Activated naive CD8-positive, alpha-beta T cell treated with anti-CD3 and anti-CD28 coated beads for 36 hours (primary cell): ENCODE results near the gene PRTN3. TPM values are rescaled to one million over a fixed set of nuclear protein-coding genes. Genes with fewer than 3 reads are reported as not detected.
"Not testable (repeated sequence)": the region's sequence is repeated elsewhere in the genome, so short reads cannot be mapped to it uniquely, and the experiment has no call there.

Experiments used
- DNase-seq: peaks from one replicate; pipeline ENCODE4 v3.0.0; 2021
- H3K27ac Mint-ChIP-seq: one replicate; pipeline ENCODE4 v1.8.0; 2022; ENCODE audit warnings: mild to moderate bottlenecking, moderate library complexity, mixed read lengths
- H3K27me3 Mint-ChIP-seq: one replicate; pipeline ENCODE4 v1.8.0; 2022; ENCODE audit warnings: mild to moderate bottlenecking, mixed read lengths
- H3K36me3 Mint-ChIP-seq: one replicate; pipeline ENCODE4 v1.8.0; 2021; ENCODE audit warnings: mild to moderate bottlenecking, mixed read lengths
- H3K4me1 Mint-ChIP-seq: one replicate; pipeline ENCODE4 v1.8.0; 2021; ENCODE audit warnings: mixed read lengths
- H3K4me3 Mint-ChIP-seq: one replicate; pipeline ENCODE4 v1.8.0; 2022; ENCODE audit warnings: mild to moderate bottlenecking, moderate library complexity, mixed read lengths
- H3K9me3 Mint-ChIP-seq: one replicate; pipeline ENCODE4 v1.8.0; 2022; ENCODE audit warnings: mixed read lengths
- total RNA-seq, 2 experiments: library from RNA; stranded (reverse); gene quantifications; one replicate each; pipeline ENCODE4 v1.2.3, GENCODE V29; 2021

PRTN3 gene
- total RNA-seq, 2 experiments from 2014 or later, result not detected

DNA sequence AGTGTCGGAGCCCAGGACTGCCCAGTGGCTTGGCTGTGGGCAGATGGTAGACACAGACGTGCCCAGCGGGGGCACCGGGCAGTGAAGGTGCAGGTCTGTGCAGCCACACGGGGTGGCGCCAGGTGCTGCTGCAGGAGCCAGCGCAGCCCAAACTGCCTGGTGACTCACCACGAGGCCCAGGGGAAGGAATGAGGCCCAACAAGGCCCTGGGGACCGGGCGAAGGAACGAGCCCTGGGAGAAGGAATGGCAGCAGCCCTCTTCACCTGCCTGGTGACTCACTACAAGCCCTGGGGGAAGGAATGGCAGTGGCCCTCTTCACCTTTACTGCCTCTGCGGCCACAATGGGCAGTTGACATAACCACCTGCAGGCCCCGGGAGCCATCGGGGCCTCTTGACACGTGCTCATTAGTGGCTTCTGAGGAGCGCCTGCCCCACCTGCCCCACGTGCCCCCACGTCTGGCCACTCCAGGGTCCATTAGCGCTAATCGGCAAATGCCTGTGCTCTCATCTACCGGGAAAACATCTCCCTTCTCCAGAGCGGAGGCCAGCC, 42.9 kb downstream of the PRTN3 start:
- no peak for DNase-seq
- Mint-ChIP-seq H3K27ac (no peak overlapping the region), H3K4me1 (peaks cover 3% of the 10 kb centered on the region), H3K4me3 (no peak overlapping the region), H3K9me3 (no peaks in the 10 kb centered on the region), H3K27me3 (no peaks in the 10 kb centered on the region), H3K36me3 (no peaks in the 10 kb centered on the region)

DNA sequence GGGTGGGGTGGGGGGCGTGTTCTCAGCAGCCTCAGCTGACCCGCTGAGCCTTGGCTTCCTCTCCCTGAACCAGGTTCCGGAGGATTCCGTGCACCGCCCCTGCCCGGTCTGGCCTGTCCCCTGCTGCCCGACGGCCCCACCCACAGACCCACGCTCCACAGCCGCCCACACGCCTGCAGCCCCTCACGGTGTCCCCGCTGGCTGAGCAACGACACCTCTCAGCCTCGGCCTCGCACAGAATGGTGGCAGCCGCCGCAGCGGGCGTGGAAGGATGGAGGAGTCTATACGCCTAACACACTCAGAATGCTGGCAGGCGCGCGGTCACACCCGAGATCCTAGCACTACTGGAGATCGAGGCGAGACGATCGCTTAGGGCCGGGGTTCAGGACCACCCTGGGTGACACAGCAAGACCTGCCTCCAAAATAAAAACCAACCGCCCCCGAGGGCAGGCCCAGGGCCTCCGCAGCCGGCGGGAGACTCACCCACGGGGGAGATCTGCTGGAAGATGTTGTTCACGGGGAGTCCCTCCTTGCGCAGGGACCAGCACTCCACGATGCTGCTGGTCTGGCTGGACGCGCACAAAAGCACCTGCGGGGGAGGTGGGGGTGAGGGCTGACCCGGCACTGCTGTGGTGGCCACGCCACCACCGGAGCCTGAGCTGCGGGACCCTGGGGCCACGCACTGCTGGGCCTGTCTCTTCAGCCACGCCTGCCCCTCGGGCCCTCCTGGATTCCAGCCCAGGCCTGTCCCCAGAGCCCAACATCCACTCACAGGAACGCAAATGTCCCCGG, 43.8 kb downstream of the PRTN3 start:
- Mint-ChIP-seq H3K27me3 (no peaks in the 10 kb centered on the region), H3K9me3 (no peaks in the 10 kb centered on the region), H3K4me1 (peaks cover 4% of the 10 kb centered on the region), H3K27ac (no peak overlapping the region), H3K36me3 (peaks cover 2% of the 10 kb centered on the region), H3K4me3 (no peak overlapping the region)
- no peak for DNase-seq

DNA sequence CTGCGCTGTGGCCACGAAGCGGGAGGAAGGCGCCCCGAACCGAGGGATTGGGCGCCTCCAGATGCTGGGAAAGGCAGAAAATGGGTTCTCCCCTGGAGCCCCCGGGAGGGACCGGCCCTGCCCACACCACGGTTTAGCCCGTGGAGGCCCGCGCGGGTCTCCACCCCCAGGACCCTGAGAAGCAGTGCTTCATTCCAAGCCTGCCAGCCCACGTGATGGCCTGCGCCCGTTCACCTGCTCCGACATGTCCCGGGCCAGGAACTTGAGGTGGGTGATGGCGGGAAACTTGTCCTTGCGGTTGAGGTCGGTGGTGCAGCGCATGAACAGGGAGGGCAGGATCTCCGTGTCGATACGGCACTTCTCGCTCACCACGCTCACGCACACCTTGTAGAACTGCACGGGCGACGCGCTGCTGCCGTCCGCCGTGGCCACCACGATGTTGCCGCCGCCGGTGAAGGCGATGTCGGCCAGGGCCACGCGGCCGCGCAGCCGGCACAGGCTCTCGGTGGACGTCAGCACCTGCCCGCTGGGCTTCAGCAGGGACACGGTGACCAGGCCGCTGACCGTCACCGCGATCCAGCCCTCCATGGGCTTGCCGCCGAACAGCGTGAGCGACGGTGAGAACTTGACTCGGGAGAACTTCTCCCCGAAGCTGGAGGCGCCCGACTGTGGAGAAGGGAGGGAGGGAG, 44.9 kb downstream of the PRTN3 start:
- no peak overlapping the region for H3K4me3 Mint-ChIP-seq
- no peak overlapping the region for H3K27ac Mint-ChIP-seq
- H3K9me3 Mint-ChIP-seq, result no peaks in the 10 kb centered on the region
- no peak for DNase-seq
- H3K4me1 Mint-ChIP-seq, result peaks cover 4% of the 10 kb centered on the region
- peaks cover 2% of the 10 kb centered on the region for H3K36me3 Mint-ChIP-seq
- H3K27me3 Mint-ChIP-seq, result no peaks in the 10 kb centered on the region

DNA sequence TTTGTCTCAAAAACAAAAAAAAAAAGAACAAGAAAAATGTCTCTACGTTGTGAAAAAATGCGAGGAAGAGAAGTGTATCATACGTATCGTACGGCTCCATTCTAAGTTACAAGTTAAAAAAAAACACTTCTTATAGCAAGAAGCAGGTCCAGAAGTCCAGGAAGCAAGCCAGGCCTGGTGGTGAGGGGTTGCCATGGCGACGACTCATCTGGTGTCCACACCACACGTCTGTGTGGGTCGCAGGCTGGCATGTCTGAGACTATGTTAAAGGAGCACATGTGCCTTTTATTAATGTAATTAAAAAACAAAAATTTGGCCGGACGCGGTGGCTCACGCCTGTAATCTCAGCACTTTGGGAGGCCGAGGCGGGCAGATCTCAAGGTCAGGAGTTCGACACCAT, 46.3 kb downstream of the PRTN3 start:
- Mint-ChIP-seq H3K4me1 (peaks cover 4% of the 10 kb centered on the region), H3K36me3 (peaks cover 2% of the 10 kb centered on the region), H3K27me3 (no peaks in the 10 kb centered on the region), H3K27ac (peak overlapping the region; percentile 45), H3K4me3 (no peak overlapping the region), H3K9me3 (no peaks in the 10 kb centered on the region)
- DNase-seq, result no peak

DNA sequence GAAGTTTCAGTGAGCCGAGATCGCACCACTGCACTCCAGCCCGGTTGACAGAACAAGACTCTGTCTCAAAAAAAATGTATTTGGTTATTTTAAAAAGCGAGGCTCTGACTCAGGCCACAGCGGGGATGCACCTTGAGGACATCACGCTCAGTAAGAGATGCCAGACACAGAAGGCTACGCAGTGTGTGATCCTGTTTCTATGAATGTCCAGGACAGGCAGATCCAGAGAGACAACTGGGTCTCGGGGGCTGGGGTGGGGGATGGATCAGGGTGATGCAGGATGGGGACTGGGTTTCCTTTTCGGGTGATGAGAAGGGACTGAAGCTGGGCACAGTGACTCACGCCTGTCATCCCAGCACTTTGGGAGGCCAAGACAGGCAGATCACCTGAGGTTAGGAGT, 46.8 kb downstream of the PRTN3 start:
- no peak for DNase-seq
- Mint-ChIP-seq H3K27ac (peak overlapping the region; percentile 25), H3K27me3 (no peaks in the 10 kb centered on the region), H3K4me3 (no peak overlapping the region), H3K36me3 (peaks cover 2% of the 10 kb centered on the region), H3K4me1 (peaks cover 4% of the 10 kb centered on the region), H3K9me3 (no peaks in the 10 kb centered on the region)

DNA sequence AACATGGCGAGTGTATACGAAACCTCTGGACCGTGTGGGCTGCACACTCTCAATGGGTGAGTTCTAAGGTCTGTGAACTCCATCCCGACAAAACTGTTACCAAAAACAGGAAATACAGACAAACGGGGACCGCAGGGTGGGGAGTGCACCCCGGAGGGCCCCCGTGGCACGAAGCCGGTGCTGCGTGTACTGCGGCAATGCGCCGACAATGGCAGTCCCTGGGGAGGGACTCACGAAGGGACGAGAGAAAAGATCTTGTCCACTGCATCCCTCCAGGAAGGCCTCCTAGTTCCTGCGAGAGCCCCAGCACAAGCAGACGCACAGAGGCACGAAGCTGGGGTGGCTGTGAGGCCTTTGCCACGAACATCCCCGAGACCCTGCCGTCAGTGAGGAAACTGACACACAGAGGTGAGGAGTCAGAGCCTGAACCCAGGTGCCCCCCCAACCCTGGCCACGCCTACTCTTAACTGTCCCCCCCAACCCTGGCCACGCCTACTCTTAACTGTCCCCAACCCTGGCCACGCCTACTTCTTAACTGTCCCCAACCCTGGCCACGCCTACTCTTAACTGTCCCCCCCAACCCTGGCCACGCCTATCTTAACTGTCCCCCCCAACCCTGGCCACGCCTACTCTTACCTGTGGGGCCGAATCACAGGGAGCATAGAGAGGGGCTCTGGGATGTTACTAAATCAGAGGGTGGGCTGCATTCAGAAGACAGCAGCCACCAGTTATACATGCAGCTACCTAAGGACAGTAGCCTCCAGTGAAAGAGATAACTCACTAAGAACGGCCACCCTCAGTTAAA, 48.0 kb downstream of the PRTN3 start:
- H3K4me3 Mint-ChIP-seq, result peak overlapping the region; percentile 14

DNA sequence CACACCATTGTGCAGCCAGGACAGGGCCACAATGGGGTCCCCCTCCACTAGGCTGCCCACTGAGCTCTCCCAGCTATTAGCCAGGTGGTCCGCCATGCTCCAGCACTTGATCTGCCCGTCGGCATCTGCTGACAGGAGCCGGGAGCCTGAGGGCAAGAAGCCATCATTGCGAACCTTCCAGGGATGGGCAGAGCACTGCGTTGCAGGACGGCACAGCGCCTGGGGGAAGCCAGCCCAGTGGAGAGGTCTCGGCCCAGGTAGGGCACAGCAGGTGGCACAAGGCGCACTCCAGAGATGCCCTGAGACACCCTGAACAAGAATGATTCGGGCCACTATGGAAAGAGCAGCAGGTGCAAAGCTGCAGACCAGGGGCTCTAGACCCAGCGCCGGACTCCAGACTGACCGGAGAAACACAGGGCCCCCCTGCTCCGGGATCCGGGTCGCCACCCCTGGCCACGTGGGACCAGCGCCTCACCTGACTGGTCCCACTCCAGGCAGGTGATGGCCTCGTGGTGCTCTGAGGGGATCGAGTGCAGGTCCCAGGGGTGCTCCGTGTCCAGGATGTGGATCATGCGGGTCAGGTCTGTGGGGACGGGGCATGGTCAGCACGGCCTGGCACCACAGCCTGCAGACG, 49.0 kb downstream of the PRTN3 start:
- Mint-ChIP-seq H3K27me3 (peaks cover 5% of the 10 kb centered on the region), H3K27ac (no peak overlapping the region), H3K36me3 (peaks cover 2% of the 10 kb centered on the region), H3K4me1 (peaks cover 13% of the 10 kb centered on the region), H3K4me3 (no peak overlapping the region), H3K9me3 (no peaks in the 10 kb centered on the region)
- no peak for DNase-seq

More for the DNA sequence above, 48.0 kb downstream of the PRTN3 start:
- DNase-seq, result no peak
- Mint-ChIP-seq H3K36me3 (peaks cover 2% of the 10 kb centered on the region), H3K9me3 (no peaks in the 10 kb centered on the region), H3K27me3 (peaks cover 5% of the 10 kb centered on the region), H3K27ac (peak overlapping the region; percentile 63), H3K4me1 (peaks cover 12% of the 10 kb centered on the region)

DNA sequence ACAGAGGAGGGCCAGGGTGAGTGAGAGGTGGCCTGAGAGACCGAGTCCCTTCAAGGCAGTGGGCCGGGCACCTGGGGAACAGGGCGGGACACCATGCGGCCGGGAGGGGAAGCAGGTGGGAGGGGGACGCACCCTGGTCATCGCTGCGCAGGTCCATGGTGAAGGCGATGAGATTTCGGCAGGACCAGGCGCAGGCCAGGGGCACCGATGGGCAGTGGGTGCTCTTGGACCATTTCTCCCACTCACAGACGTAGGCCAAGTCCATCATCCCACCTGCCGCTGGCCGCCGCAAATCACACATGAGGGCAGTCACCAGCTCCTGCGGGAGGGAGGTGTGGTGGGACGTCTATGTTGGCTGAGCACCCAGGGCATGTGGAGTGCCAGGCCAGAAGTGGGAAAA, 50.0 kb downstream of the PRTN3 start:
- H3K27ac Mint-ChIP-seq, result no peak overlapping the region
- H3K4me1 Mint-ChIP-seq, result peaks cover 13% of the 10 kb centered on the region
- H3K4me3 Mint-ChIP-seq, result peak overlapping the region; percentile 59
- no peak for DNase-seq
- peaks cover 2% of the 10 kb centered on the region for H3K36me3 Mint-ChIP-seq
- no peaks in the 10 kb centered on the region for H3K9me3 Mint-ChIP-seq
- H3K27me3 Mint-ChIP-seq, result peaks cover 5% of the 10 kb centered on the region

DNA sequence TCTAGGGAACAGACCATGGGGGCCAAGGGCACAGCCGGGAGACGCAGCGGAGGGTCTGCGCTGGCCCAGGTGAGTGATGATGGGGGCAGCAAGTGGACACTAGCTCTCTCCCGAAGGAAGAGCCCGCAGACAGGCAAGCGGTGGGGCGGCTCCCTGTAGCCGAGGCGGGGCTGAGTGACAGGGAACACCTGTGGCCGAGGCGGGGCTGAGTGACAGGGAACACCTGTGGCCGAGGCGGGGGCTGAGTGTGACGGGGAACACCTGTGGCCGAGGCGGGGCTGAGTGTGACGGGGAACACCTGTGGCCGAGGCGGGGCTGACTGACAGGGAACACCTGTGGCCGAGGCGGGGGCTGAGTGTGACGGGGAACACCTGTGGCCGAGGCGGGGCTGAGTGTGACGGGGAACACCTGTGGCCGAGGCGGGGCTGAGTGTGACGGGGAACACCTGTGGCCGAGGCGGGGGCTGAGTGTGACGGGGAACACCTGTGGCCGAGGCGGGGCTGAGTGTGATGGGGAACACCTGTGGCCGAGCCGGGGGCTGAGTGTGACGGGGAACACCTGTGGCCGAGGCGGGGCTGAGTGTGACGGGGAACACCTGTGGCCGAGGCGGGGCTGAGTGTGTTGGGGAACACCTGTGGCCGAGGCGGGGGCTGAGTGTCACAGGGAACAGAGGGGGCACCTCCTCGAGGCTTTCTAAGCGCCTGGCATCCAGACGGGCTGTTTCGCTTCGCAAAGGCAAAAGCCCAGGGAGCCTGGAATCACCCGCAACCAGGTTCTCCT, 50.8 kb downstream of the PRTN3 start:
- H3K9me3 Mint-ChIP-seq, H3K27ac Mint-ChIP-seq, H3K36me3 Mint-ChIP-seq, DNase-seq, H3K27me3 Mint-ChIP-seq: not testable (repeated sequence)
- peaks cover 13% of the 10 kb centered on the region for H3K4me1 Mint-ChIP-seq
- H3K4me3 Mint-ChIP-seq, result peak overlapping the region; percentile 86

DNA sequence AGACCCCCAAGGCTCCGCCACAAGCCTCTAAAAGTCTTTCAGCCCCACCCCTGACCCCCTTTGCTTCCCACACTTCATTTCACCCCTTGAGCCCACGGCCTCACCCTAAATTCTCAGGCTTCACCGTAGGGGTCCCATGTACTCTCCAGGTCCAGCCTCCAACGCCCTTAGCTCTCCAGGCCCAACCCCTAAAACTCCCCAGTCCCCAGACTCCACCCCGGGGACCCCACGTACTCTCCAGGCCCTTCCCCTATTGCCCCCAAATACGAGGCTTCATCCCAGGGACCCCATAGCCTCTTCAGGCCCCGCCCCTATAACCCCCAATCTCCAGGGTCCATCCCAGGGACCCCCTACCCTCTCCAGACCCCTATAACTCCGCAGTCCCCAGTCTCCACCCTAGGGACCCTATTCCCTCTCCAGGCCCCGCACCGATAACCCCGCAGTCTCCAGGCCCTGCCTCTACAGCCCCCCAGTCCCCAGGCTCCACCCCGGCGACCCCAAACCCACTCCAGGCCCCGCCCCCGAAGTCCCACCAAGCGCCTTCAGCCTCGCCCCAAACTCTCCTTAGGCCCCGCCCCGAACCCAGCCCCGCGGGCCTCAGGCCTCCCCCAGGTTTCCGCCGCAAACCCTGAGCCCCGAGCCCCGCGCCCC, 51.6 kb downstream of the PRTN3 start:
- Mint-ChIP-seq H3K4me1 (peaks cover 13% of the 10 kb centered on the region), H3K27me3 (peaks cover 5% of the 10 kb centered on the region), H3K27ac (peak overlapping the region; percentile 84), H3K4me3 (peak overlapping the region; percentile 86), H3K36me3 (peaks cover 3% of the 10 kb centered on the region), H3K9me3 (no peaks in the 10 kb centered on the region)
- no peak for DNase-seq

DNA sequence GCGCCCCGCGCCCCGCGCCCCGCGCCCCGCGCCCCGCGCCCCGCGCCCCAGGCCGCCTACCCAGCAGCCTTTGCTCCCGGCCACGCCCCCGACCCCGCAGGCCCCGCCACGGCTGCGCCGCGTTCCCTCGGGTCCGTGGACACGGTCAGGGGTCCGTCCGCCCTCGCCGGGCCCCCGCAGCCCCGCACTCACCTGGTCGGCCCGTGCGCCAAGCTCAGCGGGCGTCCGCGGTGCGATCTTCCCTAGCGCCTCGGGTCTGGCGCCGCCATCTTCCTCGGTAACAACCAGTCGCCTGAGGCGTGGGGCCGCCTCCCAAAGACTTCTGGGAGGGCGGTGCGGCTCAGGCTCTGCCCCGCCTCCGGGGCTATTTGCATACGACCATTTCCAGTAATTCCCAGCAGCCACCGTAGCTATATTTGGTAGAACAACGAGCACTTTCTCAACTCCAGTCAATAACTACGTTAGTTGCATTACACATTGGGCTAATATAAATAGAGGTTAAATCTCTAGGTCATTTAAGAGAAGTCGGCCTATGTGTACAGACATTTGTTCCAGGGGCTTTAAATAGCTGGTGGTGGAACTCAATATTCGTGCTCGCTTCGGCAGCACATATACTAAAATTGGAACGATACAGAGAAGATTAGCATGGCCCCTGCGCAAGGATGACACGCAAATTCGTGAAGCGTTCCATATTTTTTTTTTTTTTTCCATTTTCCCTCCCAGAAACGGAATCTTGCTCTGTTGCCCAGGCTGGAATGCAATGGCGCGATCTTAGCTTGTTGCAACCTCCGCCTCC, 52.3 kb downstream of the PRTN3 start, which contains the start of the genes MED16 and RNU6-9:
Gene MED16, minus strand, starts transcription at position 294 of the 796 bp plus-strand sequence. CDS start 2,056 bp downstream, outside the sequence.
Gene RNU6-9, plus strand, starts transcription at position 591 of the 796 bp plus-strand sequence.
- H3K4me1 Mint-ChIP-seq, result peaks cover 13% of the 10 kb centered on the region
- peaks cover 3% of the 10 kb centered on the region for H3K36me3 Mint-ChIP-seq

DNA sequence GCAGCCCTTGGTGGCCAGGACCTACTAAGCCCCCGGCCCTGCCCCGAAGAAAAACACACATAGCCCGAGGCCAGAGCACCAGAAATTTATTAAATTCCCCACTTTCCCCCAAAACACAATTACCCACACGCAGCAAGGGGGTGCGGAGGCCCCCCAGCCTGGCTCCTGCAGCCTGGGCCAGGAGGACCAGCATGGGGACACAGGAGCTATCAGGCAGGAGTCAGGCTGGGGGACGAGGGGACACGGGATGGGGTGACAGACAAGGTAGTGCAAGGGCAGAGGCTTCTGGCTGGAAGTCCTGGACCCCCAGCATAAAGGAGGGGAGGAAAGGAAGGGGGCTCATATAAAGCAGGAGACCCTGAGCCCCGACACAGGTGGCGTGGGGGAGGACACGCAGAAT, 55.6 kb downstream of the PRTN3 start:
- no peak for DNase-seq
- peaks cover 1% of the 10 kb centered on the region for H3K36me3 Mint-ChIP-seq
- no peaks in the 10 kb centered on the region for H3K9me3 Mint-ChIP-seq
- H3K27ac Mint-ChIP-seq, result no peak overlapping the region
- peaks cover 13% of the 10 kb centered on the region for H3K4me1 Mint-ChIP-seq
- peaks cover 5% of the 10 kb centered on the region for H3K27me3 Mint-ChIP-seq
- no peak overlapping the region for H3K4me3 Mint-ChIP-seq

More for the DNA sequence above, 52.3 kb downstream of the PRTN3 start, which contains the start of the genes MED16 and RNU6-9:
- no peaks in the 10 kb centered on the region for H3K9me3 Mint-ChIP-seq
- peak; percentile 89 for DNase-seq
- H3K27me3 Mint-ChIP-seq, result peaks cover 5% of the 10 kb centered on the region
- peak within 1 kb of the TSS; percentile 86 for H3K4me3 Mint-ChIP-seq
- H3K27ac Mint-ChIP-seq, result peak within 1 kb of the TSS; percentile 98

DNA sequence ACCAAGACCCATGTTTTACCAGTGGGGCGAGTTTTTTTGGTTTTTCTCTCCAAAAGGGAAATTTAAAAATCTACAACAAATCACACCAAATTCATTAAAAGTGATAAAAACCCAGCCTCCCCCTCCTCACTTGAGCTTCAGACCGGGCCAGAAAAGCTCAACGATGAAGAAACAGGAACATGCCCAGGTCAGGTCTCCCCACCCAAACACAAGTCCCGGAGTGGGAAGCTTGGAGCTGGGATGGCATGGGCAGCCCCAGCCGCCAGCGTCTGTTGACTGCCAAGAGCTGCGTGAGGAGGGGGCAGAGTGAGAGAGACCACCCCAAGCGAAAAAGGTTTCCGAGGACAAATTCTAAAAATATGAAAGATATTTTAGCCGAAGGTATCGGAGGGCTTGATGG, 56.2 kb downstream of the PRTN3 start:
- Mint-ChIP-seq H3K4me1 (peaks cover 13% of the 10 kb centered on the region), H3K4me3 (no peak overlapping the region), H3K9me3 (no peaks in the 10 kb centered on the region), H3K27ac (no peak overlapping the region), H3K36me3 (peaks cover 1% of the 10 kb centered on the region), H3K27me3 (peaks cover 5% of the 10 kb centered on the region)
- DNase-seq, result no peak
